NCI-H2171 treated with DMSO at 0.1 percent for 48 hours (cell line): ENCODE data around the gene STAT3.
"Not testable (repeated sequence)": the region's sequence is repeated elsewhere in the genome, so short reads cannot be mapped to it uniquely, and the experiment has no call there.

Source experiments
- DNase-seq: peaks from one replicate; lab custom pipeline; 2025; lab: John Stamatoyannopoulos, UW

STAT3 gene

DNA sequence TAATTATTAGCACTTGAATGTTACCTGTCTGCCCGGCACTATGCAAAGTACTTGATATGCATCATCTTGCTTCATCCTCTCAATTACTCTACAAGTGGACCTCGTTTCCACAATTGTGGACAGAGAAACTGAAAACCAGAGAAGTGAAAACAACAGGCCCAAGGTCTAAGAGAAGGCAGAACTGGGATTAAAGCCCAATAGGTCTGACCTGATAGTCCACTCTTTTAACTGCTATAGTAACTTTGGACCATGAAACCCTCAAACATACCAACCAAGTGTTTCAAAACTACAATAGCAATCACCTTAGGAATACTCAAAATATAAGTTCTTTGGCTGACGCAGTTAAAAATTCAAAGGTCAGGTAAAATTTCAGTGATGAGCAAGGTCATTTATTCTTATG, 7.3 kb downstream of the STAT3 start:
- no peak for DNase-seq

DNA sequence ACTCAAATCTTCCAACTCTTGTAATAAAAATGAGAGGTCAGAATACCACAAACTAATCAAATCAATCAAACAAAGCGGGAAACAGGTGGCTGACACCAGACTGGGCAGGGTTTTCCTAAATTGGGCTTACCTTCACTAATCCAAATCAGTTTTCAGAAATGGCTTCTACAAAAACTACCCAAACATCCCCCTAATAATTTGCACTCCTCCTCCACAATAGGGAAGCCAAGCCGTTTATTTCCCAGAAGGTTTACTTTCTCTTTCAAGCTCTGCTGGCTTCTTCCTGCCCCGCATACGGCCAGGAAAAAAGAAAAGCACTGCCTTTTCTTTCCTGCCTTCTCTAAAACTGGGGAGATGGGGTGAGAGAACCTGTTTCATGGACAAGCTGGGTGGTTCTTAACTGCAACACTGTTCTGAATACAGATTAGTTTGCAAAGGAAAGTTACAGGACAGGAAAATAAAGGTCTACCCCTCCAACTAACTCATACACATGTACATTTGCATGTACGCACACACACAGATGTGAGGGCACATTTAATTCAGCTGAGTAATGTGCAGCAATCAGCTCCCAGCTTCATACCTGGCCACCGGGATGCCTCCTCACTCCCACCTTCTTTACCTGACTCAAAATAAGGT, 9.2 kb downstream of the STAT3 start:
- no peak for DNase-seq

DNA sequence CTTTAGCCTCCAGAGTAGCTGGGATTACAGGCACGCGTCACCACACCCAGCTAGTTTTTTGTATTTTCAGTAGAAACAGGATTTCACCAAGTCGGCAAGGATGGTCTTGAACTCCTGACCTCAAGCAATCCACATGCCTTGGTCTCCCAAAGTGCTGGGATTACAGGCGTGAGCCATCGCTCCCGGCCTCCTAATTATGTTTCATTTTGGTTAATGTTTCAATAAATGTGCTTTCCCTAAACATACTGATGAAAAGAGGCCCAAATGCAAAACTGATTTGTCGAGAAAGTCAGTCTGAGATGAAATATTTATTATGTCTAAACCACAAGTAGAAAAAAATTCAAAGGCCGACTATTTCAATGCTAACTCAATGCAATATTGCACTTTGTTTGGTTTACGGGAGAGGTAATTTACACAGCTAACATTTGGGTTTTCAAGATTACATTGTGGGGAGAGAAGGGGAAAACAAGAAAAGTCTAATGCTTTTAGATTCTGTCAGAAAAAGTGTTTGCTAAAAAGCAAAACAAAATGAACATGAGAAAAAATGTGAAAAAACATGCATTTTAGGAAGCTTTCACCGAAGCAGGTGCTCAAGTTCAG, 9.8 kb downstream of the STAT3 start:
- no peak for DNase-seq

DNA sequence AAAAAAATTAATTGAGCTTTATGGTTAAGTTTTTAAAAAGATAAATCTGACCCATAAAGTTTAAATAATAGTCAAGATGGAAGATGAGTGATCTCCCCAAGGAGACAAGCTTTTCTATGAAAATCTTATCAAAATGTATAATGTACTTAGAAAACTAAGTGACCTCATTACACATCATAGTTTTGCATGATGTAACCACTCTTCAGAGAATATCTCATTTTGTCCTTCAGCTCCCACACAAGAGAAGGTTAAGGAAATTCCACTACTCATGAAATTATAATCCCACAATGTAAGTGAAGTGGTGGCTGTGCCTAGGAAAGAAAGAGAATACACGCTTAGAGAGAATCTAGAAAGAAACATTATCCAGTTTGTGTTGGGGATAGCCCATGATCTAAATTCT, 14.3 kb downstream of the STAT3 start:
- no peak for DNase-seq

DNA sequence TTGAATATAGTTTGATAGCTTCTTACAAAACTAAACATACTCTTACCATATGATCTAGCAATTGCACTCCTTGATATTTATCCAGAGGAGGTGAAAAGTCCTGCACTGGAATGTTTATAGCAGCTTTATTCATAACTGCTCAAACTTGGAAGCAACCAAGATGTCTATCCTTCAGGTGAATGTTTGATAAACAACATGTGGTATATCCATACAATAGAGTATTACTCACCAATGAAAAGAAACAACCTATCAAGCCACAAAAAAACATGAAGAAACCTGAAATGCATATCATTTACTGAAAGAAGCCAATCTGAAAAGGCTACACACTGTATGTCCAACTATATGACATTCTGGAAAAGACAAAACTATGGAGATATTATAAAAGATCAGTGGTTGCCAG, 16.1 kb downstream of the STAT3 start:
- DNase-seq: no peak

DNA sequence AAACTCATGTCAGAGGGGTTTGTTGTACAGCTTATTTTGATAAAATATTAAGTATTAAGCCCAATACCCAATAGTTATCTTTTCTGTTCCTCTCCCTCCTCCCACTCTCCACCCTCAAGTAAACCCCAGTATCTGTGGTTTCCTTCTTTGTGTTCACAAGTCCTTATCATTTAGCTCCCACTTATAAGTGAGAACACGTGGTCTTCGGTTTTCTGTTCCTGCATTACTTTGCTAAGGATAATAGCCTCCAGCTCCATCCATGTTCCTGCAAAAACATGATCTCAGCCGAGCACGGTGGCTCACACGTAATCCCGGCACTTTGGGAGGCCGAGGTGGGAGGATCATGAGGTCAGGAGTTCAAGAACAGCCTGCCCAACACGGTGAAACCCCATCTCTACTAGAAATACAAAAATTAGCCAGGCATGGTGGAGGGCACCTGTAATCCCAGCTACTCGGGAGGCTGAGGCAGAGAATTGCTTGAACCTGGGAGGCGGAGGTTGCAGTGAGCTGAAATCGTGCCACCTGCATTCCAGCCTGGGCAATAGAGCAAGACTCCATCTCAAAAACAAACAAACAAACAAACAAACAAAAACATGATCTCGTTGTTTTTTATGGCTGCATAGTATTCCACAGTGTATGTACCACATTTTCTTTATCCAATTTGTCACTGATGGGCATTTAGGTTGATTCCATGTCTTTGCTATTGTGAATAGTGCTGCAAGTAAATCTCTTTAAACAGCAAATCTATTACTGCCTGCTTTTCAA, 19.3 kb downstream of the STAT3 start:
- not testable (repeated sequence) for DNase-seq

DNA sequence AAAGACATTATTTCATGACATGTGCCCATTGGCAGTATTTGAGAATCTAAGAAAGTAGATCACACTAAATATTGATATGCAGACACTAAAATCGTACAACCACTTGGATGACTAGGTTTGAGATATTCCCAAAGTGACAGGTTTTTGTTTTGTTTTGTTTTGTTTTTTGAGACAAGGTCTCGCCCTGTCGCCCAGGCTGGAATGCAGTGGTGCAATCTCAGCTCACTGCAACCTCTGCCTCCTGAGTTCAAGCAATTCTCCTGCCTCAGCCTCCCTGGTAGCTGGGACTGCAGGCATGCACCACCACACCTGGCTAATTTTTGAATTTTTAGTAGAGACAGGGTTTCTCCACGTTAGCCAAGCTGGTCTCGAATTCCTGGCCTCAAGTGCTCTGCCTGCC, 19.9 kb downstream of the STAT3 start:
- not testable (repeated sequence) for DNase-seq

DNA sequence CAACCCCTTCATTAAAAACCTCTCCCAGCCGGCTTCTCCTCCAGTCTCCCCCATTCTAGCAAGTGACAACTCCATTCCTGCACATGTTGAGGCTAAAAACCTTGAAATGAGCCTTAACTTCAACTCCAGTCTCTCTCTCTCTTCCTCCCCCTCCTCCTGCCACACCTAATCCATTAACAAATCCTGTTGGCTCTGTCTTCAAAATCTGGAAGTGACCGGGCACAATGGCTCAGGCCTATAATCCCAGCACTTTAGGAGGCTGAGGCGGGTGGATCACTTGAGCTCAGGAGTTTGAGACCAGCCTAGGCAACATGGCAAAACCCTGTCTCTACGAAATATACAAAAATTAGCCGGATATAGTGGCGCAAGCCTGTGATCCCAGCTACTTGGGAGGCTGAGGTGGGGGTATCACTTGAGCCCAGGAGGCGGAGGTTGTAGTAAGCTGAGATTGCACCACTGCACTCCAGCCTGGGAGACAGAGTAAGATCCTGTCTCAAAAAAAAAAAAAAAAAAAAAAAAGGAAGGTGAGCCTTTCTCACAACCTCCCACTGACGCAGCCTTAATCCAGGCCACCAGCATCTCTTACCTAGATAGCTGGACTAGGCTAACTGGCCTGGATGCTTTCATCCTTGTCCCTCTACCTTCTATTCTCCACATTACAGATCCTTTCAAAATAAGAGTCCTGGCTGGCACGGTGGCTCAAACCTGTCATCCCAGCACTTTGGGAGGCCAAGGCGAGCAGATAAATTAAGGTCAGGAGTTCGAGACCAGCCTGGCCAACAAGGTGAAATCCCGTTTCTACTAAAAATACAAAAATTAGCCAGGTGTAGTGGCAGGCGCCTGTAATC, 21.8 kb downstream of the STAT3 start:
- DNase-seq: not testable (repeated sequence)

DNA sequence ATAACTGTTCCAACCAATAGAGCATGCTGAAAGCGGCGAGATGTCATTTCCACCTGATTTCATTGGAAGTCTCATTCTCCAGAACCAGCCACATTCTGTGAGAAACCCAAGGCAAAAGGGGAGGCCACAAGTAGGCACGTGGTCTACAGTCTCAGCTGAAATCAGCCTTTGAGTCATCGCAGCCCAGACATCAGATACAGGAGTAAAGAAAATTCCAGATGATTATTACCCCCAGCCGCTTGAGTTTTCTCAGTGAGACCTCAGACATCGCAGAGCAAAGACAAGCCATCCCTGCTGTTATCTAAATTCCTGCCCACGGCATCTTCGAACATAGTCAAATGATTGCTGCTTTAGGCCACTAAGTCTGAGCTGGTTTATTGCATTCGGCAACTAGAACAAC, 23.1 kb downstream of the STAT3 start:
- no peak for DNase-seq

DNA sequence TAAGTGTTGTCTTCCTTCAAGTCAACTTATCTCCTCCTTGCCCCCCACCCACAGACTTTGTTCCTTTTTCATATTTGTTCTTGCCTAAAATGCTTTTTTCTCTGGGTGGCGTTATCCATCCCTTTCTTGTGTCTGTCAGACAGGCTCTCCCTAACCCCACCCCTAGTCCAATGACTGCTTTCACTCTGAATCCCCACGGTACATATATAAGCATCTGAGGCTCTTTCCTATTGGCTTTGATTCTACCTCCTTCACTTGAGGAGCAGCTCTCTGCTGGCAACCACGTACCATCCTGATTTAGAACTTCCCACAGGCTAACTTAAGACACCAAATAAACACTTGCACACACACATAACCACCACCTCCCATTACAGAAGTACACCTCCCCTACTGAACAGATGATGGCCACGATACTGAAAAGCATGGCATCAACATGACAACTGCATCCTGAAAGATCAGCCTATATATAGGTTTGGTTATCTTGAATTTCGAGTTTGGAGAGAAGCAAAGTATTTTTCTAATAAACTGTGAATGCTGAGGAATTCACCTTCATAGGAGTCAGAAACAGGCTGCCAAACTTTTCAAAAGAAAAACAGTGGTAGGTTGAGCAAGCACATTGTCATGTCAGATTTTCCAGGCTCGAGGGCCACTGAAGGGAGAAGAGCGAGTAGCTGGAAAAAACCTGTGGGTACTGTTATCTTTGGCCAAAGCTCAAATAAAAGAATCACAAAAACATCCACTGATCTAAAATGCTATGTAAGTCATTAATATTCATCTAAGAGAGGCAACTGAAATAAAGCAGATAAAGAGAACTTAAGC, 24.3 kb downstream of the STAT3 start:
- DNase-seq: no peak

DNA sequence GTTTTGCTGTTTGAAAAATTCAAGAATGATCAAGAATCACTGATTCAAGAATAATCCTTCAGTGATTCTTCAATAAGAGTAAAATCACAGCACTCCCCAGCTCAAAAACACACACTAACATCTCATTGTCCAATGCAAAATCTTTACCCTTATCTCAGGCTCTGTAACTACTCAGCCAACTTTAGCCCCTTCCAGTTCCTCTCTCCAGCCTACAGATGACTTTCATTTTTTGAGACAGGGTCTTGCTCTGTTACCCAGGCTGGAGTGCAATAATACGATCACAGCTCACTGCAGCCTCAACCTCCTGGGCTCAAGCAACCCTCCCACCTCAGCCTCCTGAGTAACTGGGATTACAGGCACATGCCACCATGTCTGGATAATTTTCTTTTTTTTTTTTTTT, 25.0 kb downstream of the STAT3 start:
- DNase-seq: no peak

DNA sequence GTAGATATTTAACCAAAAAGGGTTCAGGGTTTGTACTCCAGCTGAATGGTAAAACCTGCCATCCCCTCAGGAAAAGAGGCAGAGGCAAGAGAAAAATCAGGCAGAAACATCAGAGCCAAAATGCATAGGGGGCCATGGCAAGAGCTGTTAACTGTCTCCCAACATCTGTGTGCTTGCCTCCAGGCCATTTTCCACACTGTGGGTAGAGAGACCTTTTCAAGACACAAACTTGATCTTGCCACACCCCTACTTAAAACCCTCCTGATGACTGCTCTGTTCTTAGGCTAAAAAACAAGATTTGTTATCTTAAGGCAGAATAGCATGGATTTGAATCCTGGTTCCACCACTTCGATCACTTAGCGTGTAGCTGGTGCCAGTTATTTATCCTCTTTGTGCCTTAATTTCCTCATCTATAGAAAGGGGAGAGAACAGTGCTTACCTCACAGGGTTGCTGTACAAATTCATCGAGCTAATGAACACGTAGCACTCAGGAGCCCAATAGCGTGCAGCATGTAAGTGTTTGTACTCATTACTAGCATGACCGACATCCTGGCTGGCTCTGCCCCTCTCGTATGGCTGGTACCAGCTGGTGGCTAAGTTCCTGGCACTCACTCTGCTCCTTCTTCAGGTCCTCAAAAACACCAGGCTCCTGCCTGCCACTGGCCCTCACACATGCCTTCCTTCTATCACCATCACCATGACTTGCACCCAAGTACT, 25.8 kb downstream of the STAT3 start:
- no peak for DNase-seq

DNA sequence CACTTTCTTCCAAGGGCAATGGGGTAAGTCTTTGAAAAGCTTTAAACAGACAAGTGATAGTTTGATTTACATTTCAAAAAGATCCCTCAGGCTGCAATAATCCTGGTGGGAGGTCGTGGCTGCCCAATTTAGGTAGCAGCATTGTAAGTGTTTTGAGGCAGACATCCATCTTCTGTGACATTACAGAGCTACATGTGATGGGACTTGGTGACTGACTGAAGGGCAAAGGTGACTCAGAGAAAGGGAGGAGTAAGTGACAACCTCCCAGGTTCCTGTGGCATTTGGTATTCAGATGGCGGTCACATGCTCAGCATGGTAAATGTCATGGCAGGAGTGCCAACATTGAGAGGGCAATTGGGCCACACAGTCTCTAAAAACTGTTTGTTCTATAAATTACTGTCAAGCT, 26.5 kb downstream of the STAT3 start:
- no peak for DNase-seq

DNA sequence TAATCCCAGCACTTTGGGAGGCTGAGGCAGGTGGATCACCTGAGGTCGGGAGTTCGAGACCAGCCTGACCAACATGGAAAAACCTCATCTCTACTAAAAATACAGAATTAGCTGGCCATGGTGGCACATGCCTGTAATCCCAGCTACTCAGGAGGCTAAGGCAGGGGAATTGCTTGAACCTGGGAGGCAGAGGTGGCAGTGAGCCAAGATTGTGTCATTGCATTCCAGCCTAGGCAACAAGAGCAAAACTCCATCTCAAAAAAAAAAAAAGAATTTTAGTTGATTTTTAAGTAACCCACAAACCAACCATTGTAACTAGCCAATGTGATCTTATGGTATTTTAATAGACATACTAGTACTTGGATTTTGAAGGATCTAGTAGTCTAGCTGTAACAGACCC, 27.9 kb downstream of the STAT3 start:
- DNase-seq: not testable (repeated sequence)

DNA sequence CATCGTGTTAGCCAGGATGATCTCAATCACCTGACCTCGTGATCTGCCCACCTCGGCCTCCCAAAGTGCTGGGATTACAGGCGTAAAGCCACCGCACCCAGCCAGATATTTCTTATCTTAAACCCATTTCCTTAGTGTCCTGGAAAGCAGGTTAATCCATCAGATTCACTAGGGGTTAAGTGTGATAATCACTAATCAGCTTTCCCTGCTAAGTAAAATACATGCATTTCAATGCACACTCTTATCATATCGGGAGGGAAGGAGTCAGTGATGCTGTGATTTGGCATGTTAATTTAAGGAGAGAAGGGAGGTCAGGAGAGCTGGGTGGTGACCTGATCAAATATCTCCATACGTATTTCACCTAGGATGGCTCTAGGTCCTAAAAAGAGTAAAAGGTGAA, 29.1 kb downstream of the STAT3 start:
- no peak for DNase-seq

DNA sequence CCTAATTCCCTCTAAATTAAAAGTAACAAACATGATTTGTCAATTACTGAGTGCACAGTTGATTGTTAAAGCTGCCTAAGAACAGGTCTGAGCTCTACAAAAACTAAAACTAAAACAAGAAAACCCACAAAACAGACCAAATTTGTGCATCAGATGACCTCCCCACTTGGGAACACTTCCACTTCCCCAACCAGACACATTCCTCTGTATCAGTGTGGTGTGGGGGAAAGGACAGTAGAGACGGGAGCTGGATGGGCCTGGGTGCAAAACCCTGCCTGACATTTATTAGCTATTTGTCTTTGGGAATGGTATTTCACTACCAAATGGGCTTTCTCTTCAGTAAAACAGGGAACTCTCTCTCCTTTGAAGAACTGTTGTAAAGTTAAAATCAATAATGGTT, 29.8 kb downstream of the STAT3 start:
- DNase-seq: no peak

DNA sequence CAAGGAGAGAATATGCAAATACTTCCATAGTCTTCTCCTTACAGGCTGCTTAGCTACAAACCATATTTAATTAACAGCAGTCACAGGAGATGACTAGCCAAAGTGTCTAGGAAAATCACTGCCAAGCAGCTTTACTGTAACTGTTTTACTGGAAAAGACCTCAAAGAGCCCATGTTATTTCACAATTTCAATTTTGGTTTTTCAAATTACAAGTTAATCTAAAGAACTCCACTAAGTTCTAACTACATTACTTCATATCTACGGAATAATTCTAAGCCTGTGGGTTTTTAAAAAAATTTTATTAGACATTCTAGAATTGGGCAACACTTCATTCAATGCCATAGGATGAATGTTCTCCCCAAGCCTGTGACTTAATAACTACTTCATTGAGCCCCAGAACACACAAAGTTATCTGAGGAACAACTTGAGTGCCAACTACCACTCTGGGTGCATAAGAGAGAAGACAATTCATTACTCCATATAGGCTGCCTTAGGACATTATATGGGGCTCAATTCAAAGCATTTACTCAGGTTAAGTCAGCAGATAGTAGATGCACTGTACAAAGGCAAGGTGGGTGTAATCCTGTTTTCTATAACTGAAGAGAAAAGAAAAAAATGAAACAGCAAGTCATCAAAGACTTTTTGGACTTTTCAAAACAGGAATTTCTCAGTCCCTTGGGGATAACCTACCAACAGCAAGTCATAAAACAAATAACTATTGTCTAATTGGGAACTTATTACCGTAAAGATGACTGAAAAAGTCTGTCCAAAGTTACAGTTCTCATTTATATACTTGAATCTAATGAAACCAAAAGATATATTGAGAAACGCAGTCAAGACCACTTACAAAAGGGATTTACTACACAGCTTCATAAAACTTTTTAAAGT, 33.0 kb downstream of the STAT3 start:
- no peak for DNase-seq

DNA sequence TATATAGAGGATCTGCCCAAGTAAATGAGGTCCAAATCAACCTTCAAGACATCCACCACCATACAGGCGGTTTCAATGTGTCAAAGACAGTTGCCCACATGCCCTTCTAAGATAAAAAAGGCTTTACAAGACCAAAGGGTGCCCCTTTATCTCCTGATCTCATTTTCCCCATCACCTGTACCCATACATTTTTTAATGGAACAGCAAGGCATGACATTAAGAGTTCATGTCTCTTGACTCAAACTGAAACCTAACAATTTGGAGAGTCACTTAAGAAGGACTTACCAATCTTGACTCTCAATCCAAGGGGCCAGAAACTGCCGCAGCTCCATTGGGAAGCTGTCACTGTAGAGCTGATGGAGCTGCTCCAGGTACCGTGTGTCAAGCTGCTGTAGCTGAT, 40.1 kb downstream of the STAT3 start:
- DNase-seq: no peak

DNA sequence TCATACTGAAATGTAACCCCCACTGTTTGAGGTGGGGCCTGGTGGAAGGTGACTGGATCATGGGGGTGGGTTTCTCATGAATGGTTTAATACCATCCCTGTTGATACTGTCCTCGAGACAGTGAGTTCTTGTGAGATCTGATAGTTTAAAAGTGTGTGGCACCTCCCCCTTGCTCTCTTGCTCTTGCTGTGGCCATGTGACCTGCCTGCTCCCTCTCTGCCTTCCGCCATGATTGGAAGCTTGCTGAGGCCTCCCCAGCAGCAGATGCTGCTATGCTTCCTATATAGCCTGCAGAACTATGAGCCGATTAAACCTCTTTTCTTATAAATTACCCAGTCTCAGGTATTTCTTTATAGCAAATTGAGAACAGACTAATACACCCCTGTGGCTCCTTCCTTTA, 40.6 kb downstream of the STAT3 start:
- DNase-seq: no peak

DNA sequence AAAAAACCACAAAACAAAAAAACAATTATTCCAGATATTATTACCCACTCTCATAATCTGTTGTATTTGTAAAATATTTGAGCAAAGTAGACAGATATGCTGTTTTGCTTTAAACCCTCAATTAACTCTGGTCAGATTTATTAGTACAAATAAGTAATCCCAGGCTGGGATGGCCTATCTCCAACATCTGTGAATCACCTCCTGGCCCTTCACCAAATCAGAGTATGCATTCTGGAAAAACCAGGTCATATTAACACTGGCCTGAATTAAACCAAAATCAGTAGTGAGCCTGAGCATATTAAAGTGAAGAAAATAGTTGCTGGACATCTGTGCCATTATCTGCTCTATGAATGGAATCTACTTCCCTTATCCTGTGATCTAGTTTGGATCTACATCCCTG, 41.0 kb downstream of the STAT3 start:
- DNase-seq: no peak
